B cell (primary cell): ENCODE measurements around the gene SSBP3. TPM values are rescaled to one million over a fixed set of nuclear protein-coding genes. Genes with fewer than 3 reads are reported as not detected.

Experiments
- ATAC-seq: fragments of 200-7000 bp; cut with Tn5 transposase; one replicate; pipeline ENCODE4 v1.10.0; 2021; ENCODE audit warnings: low read depth, mild to moderate bottlenecking, moderate number of reproducible peaks, moderate library complexity
- CTCF ChIA-PET: fragments of 350-600 bp; sonication (Branson Sonifier 250); formaldehyde crosslinking; loops from one replicate; lab custom pipeline; 2021; ENCODE audit warnings: antibody characterized with exemption, inconsistent platforms; lab: Charles Lee
- POLR2A ChIA-PET: fragments of 350-600 bp; sonication (Branson Sonifier 250); formaldehyde crosslinking; loops from one replicate; lab custom pipeline; 2021; ENCODE audit warnings: antibody characterized with exemption; lab: Charles Lee
- DNase-seq: peaks from one replicate; pipeline ENCODE4 v3.0.0; 2013
- H2AFZ ChIP-seq: 2 replicates; pipeline ENCODE4 v1.6.1; 2012; ENCODE audit warnings: mild to moderate bottlenecking, low read depth, low read length; ENCODE audit not compliant: insufficient read depth, poor library complexity, severe bottlenecking
- H3K27ac ChIP-seq, 2 donors: 1 replicate in 1 of 2; 2 replicates in 1 of 2; pipeline ENCODE4 v1.5.1; 2012 to 2013; ENCODE audit warnings: low read length in 2 of 2, mild to moderate bottlenecking in 2 of 2, moderate library complexity in 1 of 2
- H3K27me3 ChIP-seq, 4 experiments: fragments of 200-600 bp in 1 of 4; sonication (generic) in 1 of 4; replicated peaks in 1 of 4; 1 replicate in 2 of 4; 2 replicates in 2 of 4; pipeline versions ENCODE4 v1.6.1 to v1.7.0; 2013 to 2016; ENCODE audit warnings: low read length in 3 of 4, mild to moderate bottlenecking in 2 of 4, mixed read lengths in 1 of 4, moderate library complexity in 1 of 4; ENCODE audit not compliant: insufficient read depth in 4 of 4, control insufficient read depth in 3 of 4; ENCODE audit errors: control extremely low read depth in 1 of 4
- H3K36me3 ChIP-seq, 2 experiments: replicated peaks in 1 of 2; 1 replicate in 1 of 2; 2 replicates in 1 of 2; pipeline versions ENCODE4 v1.6.1 to v1.7.1; 2013; ENCODE audit warnings: low read length in 1 of 2; ENCODE audit not compliant: insufficient read depth in 2 of 2, control insufficient read depth in 1 of 2; ENCODE audit errors: control extremely low read depth in 1 of 2, extremely low read depth in 1 of 2
- H3K4me1 ChIP-seq, 2 donors: fragments of 200-600 bp in 1 of 2; sonication (generic) in 1 of 2; 1 replicate in 1 of 2; 2 replicates in 1 of 2; pipeline versions ENCODE4 v1.5.1 to v1.6.1; 2013 to 2017; ENCODE audit warnings: low read length in 2 of 2; ENCODE audit not compliant: control insufficient read depth in 2 of 2, insufficient read depth in 2 of 2
- H3K4me2 ChIP-seq: replicated peaks from 2 replicates; pipeline ENCODE3; 2012; ENCODE audit warnings: mild to moderate bottlenecking, low read depth, low read length; ENCODE audit not compliant: poor library complexity, severe bottlenecking
- H3K4me3 ChIP-seq, 5 experiments: fragments of 200-600 bp in 1 of 5; sonication (generic) in 1 of 5; 1 replicate in 3 of 5; 2 replicates in 2 of 5; pipeline versions ENCODE4 v1.5.1 to v1.7.0; 2011 to 2016; ENCODE audit warnings: low read length in 4 of 5, mild to moderate bottlenecking in 4 of 5, low read depth in 2 of 5, control low read depth in 1 of 5, moderate library complexity in 1 of 5; ENCODE audit not compliant: insufficient read depth in 1 of 5; ENCODE audit errors: control extremely low read depth in 1 of 5, extremely low read depth in 1 of 5
- H3K79me2 ChIP-seq: fragments of 200-600 bp; sonication (generic); one replicate; pipeline ENCODE4 v1.6.0; 2016; ENCODE audit warnings: low read length; ENCODE audit not compliant: control insufficient read depth, insufficient read depth
- H3K9ac ChIP-seq: fragments of 200-600 bp; sonication (generic); 2 replicates; pipeline ENCODE4 v1.6.1; 2017; ENCODE audit warnings: mild to moderate bottlenecking, low read length, moderate library complexity
- H3K9me3 ChIP-seq, 3 donors: one replicate each; pipeline versions ENCODE4 v1.6.1 to v1.7.1; 2013; ENCODE audit warnings: low read length in 2 of 3; ENCODE audit not compliant: control insufficient read depth in 2 of 3, insufficient read depth in 1 of 3; ENCODE audit errors: control extremely low read depth in 1 of 3
- H4K20me1 ChIP-seq: 2 replicates; pipeline ENCODE4 v1.6.0; 2012; ENCODE audit warnings: mild to moderate bottlenecking, low read length; ENCODE audit not compliant: insufficient read depth, control insufficient read depth, poor library complexity, severe bottlenecking
- H3K27ac Mint-ChIP-seq: one replicate; pipeline ENCODE4 v1.8.0; 2021; ENCODE audit warnings: mixed read lengths
- H3K27me3 Mint-ChIP-seq: one replicate; pipeline ENCODE4 v1.8.0; 2021; ENCODE audit warnings: mixed read lengths
- H3K4me1 Mint-ChIP-seq: one replicate; pipeline ENCODE4 v1.8.0; 2021; ENCODE audit warnings: mixed read lengths
- H3K4me3 Mint-ChIP-seq: one replicate; pipeline ENCODE4 v1.8.0; 2021; ENCODE audit warnings: mixed read lengths
- H3K9me3 Mint-ChIP-seq: one replicate; pipeline ENCODE4 v1.8.0; 2022; ENCODE audit warnings: mixed read lengths; ENCODE audit not compliant: insufficient read depth
- EZH2 ChIP-seq: IDR thresholded peaks from 2 replicates; pipeline ENCODE4 v1.6.1; 2012; ENCODE audit warnings: borderline replicate concordance, low read depth, mild to moderate bottlenecking, moderate library complexity, low read length; ENCODE audit not compliant: insufficient read depth, poor library complexity, severe bottlenecking
- WGBS: methylation state at CpG from one replicate; pipeline ENCODE4 v1.1.5; 2013; ENCODE audit warnings: missing lambda C conversion rate; ENCODE audit not compliant: insufficient coverage; 5-methylcytosine and 5-hydroxymethylcytosine counted together
- intact Hi-C: fragments of 100-400 bp; cut with micrococcal nuclease; formaldehyde crosslinking; loops from one replicate; pipeline ENCODE4 v1.10.0; 2022
- polyA plus RNA-seq: library from polyadenylated mRNA; depleted of rRNA; stranded (reverse); fragments of >200 nt; gene quantifications from 2 replicates; pipeline ENCODE4 v1.2.3, GENCODE V29; 2012
- total RNA-seq, 2 donors: library from RNA; stranded (reverse); fragments of 120-200 nt in 1 of 2; gene quantifications; 1 replicate in 1 of 2; 2 replicates in 1 of 2; pipeline versions ENCODE4 v1.2.3 to v1.2.4, GENCODE V29; 2013 to 2022
- TF ChIP-seq, protein P1 (sequence below): fragments of 200-600 bp; IDR thresholded peaks from one replicate; pipeline ENCODE4 v1.8.0; 2022; ENCODE audit warnings: antibody characterized with exemption, mild to moderate bottlenecking

SSBP3 gene
- total and polyA plus RNA-seq, 2 donors (not counting 1 experiment from before 2014, with no cell fraction given), result 16.9 to 30.7 TPM

DNA sequence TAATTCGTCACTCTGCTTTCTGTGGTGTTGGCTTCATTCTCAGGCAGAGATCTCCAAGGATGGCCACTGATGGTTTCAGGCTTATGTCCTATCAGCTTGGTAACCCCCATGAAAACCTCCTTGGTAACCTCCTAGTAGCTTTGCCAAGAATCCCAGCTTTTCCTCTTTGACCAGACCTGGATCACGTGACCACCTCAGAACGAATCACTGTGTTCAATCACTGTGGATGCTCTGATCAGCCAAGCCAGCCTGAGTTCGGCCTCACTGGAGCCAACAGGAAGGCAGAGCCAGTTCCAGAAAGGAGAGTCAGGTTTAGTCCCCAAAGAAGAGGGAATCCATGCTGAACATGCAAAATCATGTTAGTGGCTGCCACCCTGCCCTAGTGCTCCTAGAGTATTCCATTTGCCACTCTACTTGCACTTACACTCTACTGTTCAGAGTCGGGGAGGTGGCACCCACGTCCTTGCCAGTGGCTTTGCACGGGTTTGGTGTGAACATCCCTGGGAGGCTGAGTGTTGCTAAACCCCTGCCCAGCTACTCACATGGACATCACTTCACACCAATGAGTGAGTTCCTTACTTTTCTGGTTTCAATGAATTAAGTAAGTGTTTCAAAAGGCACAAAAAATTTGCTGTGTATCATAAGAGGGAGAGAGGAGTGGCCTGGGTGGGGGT is 33.5 kb upstream of the SSBP3 start:
- peaks cover 5% of the 10 kb centered on the region for H3K27me3 Mint-ChIP-seq
- H3K9me3 Mint-ChIP-seq, result no peaks in the 10 kb centered on the region
- Histone ChIP-seq H3K27me3 (no peaks in the 10 kb centered on the region), H4K20me1 (no peaks in the 10 kb centered on the region), H3K79me2 (no peaks in the 10 kb centered on the region), H3K27ac (no peak overlapping the region), H2AFZ (no peak overlapping the region), H3K4me2 (no peak overlapping the region), H3K4me1 (no peaks in the 10 kb centered on the region), H3K9ac (no peak overlapping the region), H3K36me3 (no peaks in the 10 kb centered on the region), H3K9me3 (no peaks in the 10 kb centered on the region), H3K4me3 (no peak overlapping the region)
- DNase-seq, result no peak
- no peaks in the 10 kb centered on the region for H3K4me1 Mint-ChIP-seq
- CTCF ChIA-PET, result interaction anchor here (0.7 kb wide), 1 partner anchor 24 kb away, joined by 3 read pairs; no protein-coding TSS in a partner anchor
- 94% methylated on average over 5 of the region's 7 CpGs for WGBS
- TF ChIP-seq, protein P1, sequence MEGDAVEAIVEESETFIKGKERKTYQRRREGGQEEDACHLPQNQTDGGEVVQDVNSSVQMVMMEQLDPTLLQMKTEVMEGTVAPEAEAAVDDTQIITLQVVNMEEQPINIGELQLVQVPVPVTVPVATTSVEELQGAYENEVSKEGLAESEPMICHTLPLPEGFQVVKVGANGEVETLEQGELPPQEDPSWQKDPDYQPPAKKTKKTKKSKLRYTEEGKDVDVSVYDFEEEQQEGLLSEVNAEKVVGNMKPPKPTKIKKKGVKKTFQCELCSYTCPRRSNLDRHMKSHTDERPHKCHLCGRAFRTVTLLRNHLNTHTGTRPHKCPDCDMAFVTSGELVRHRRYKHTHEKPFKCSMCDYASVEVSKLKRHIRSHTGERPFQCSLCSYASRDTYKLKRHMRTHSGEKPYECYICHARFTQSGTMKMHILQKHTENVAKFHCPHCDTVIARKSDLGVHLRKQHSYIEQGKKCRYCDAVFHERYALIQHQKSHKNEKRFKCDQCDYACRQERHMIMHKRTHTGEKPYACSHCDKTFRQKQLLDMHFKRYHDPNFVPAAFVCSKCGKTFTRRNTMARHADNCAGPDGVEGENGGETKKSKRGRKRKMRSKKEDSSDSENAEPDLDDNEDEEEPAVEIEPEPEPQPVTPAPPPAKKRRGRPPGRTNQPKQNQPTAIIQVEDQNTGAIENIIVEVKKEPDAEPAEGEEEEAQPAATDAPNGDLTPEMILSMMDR, result no peak
- no peak for TF ChIP-seq EZH2
- H3K27ac Mint-ChIP-seq, result no peak overlapping the region
- H3K4me3 Mint-ChIP-seq, result no peak overlapping the region
- no peak for ATAC-seq
- POLR2A ChIA-PET, result no interaction called here
- intact Hi-C loops, result no loop called here

DNA sequence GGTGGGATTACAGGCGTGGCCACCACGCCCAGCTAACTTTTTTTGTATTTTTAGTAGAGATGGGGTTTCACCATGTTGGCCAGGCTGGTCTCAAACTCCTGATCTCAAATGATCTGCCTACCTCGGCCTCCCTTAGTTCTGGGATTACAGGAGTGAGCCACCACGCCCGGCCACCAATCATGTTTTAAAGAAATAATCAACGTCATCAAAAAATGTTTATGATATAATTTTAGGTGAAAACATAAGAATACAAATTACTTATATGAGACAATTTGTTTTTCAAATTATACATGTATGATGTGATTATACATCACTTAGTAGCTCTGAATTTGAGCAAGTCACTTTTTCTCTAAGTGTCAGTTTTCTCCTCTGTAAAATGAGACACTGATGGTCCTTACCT is 31.6 kb upstream of the SSBP3 start:
- POLR2A ChIA-PET, result no interaction called here
- H3K4me2 ChIP-seq, result no peak overlapping the region
- no peaks in the 10 kb centered on the region for H3K9me3 ChIP-seq
- WGBS, result 100% methylated on average over 1 of the region's 6 CpGs
- TF ChIP-seq, protein P1, result no peak
- no peak for TF ChIP-seq EZH2
- no peaks in the 10 kb centered on the region for H3K36me3 ChIP-seq
- no peaks in the 10 kb centered on the region for H4K20me1 ChIP-seq
- Mint-ChIP-seq H3K27ac (no peak overlapping the region), H3K9me3 (no peaks in the 10 kb centered on the region), H3K4me3 (no peak overlapping the region), H3K4me1 (no peaks in the 10 kb centered on the region), H3K27me3 (peaks cover 4% of the 10 kb centered on the region)
- CTCF ChIA-PET, result no interaction called here
- no peak overlapping the region for H3K27ac ChIP-seq
- H3K27me3 ChIP-seq, result no peaks in the 10 kb centered on the region
- ATAC-seq (no peak), DNase-seq (no peak)
- no peak overlapping the region for H2AFZ ChIP-seq
- H3K9ac ChIP-seq, result no peak overlapping the region
- H3K4me3 ChIP-seq, result no peak overlapping the region
- intact Hi-C loops, result no loop called here
- no peaks in the 10 kb centered on the region for H3K79me2 ChIP-seq
- H3K4me1 ChIP-seq, result no peaks in the 10 kb centered on the region
